ACHN (cell line): ENCODE results near the gene TMEM156.

Experiments used
- DNase-seq: peaks from one replicate; pipeline ENCODE4 v3.0.0-alpha.2; 2015
- in situ Hi-C: cut with HindIII; loops from 2 replicates; pipeline ENCODE4 v1.10.0; 2017; ENCODE audit warnings: low sequenced_read_pairs, low pct_ligation_motif_present, low pct_unique_long_range_greater_than_20kb

Gene TMEM156, protein sequence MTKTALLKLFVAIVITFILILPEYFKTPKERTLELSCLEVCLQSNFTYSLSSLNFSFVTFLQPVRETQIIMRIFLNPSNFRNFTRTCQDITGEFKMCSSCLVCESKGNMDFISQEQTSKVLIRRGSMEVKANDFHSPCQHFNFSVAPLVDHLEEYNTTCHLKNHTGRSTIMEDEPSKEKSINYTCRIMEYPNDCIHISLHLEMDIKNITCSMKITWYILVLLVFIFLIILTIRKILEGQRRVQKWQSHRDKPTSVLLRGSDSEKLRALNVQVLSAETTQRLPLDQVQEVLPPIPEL

DNA sequence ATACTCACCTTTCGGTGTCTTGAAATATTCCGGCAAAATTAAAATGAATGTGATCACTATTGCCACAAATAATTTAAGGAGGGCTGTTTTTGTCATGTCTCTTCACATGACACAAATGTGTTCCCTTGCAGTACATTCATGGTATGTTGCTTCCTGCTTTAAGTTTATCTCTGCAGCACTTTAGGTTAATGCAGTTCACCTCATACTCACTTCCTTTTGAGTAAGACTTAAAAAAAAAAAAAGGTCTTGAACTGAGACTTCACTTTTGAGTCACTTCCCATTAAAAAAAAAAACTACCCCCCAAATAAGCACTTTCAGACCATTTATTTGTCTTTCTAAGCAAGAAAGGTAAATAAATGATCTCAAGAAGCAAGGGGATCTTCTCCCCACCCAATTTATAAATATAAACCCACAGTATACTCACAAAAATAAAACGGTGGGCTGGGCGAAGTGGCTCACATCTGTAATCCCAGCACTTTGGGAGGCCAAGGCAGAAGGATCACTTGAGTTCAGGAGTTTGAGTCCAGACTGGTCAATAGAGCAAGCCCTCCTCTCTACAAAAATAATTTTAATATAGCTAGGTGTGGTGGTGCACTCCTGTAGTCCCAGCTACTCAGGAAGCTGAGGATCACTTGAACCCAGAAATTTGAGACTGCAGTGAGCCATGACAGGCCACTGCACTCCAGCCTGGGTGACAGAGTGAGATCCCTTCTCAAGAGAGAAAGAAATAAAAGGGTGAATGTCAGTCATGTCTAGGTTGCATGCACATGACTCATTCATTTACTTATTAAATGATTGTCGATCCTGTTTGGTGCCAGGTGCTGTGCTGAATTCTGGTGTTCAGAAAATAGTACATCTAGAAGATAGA is at the start of gene TMEM156:
Gene TMEM156 (minus strand): TSS at position 192 of the 868 bp plus-strand sequence. CDS start 96 bp downstream, at position 96.
- in situ Hi-C loops, result no loop called here
- peak; percentile 44 for DNase-seq

DNA sequence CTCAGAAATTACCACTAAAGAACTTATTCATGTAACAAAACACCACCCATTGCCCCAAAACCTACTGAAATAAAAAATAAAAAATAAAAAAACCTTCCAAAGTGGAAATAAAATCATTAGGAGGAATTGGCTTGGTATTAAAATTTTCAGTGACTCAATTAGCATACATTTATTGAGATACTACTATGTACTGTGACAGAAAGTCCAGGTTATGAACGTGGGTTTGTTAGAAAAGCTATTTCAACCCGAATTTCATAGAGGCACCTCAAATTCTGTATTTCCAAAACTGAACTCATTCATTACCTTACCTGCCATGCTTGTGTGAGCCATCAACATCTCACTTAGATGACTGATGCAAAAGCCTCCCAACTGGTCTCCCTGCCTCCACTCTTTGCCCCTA is 46.6 kb upstream of the TMEM156 start:
- no peak for DNase-seq
- in situ Hi-C loops, result no loop called here

DNA sequence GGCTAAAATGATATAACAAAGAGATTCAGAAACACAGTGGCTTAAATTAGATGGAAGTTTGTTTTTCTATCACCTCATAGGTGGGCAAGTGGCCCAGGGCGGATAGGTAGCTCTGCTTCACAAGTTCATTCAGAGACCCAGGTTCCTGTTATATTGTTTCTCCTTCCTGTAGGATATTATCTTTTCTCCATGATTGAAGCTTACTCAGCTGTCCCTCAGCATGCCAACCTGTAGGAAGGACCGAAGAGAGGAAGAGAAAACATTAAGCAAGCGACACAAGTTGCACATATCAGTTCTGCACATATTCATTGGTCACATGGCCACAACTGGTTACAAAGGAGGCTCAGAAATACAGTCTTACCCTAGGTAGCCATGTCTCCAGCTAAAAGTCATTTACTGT is 36.7 kb upstream of the TMEM156 start:
- in situ Hi-C loops, result no loop called here
- no peak for DNase-seq

DNA sequence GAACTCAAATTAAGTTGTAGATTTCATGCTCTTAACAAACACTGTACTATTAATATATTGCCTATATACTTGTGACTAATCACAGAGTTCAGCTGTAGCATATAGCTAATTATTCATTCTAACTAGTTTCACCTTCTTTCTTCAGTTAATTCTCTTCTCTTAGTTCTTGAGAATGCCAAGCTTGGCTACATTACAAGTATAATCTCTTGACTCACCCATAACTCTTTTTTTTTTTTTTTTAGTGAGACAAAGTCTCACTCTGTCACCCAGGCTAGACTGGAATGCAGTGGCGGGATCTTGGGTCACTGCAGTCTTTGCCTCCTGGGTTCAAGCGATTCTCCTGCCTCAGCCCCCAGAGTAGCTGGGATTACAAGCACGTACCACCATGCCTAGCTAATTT is 35.2 kb upstream of the TMEM156 start:
- in situ Hi-C loops, result no loop called here
- no peak for DNase-seq

DNA sequence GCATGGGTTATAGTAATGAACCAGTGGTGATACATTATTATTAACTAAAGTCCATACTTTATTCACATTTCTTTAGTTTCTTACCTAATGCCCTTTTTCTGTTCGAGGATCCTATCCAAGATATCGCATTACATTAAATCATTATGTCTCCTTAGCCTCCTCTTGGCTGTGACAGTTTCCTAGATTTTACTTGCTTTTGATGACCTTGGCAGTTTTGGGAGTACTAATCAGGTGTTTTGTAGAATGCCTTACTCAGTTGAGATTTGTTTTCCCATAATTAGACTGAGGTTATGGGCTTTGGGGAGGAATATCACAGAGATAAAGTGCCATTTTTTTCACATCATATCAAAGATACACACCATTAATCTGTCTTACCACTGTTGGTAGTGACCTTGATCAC is 34.8 kb upstream of the TMEM156 start:
- in situ Hi-C loops, result no loop called here

DNA sequence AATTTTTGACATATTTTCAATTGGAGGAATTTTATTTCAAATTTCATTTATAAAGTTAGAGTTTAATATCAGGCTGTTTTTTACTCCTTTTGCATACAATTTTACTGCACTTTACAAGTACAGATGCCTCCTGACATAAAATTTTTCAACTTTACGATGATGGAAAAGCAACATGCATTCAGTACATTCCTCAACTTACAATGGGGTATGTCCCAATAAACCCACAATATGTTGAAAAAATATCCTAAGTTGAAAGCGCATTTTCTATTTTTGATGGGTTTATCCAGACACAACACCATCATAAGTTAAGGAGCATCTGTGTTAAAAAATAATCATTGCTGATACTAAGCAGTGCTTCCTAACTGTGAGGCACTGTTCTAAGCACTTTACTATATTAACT is 34.2 kb upstream of the TMEM156 start:
- DNase-seq, result no peak
- in situ Hi-C loops, result no loop called here

More for the DNA sequence above, 34.8 kb upstream of the TMEM156 start:
- no peak for DNase-seq

DNA sequence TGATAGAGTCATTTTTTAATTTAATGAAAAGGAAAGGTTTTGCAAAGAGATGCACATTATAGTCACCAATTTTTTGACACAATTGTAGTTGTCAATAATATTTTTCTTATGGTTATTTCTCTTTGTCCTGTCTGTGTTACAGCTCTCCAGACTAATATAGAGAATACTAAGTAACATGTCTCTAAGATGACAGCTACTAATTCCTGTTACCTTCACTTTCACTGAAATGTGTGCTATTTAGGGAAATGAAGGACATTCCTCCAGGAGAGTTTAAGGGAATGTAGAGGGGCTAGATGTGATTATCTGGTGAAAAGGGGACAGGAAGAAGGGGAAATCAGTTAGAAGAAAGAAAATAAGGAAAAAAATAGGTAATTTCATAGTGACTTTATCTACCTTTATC is 31.2 kb upstream of the TMEM156 start:
- in situ Hi-C loops, result no loop called here
- no peak for DNase-seq

DNA sequence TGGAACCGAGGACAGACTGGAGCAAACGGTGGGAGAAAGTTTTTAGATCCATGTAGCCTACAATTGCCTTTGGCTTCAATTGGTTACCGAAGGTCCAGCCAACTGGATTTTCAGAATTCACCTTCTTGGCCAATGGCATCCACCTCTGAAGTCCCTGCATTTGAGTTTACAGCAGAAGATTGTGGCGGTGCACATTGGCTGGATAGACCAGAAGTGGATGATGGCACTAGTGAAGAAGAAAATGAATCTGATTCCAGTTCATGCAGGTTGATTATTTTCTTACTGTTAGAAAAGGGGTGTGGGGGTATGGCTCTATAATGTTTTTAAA is 30.5 kb upstream of the TMEM156 start:
- DNase-seq, result no peak
- in situ Hi-C loops, result no loop called here

DNA sequence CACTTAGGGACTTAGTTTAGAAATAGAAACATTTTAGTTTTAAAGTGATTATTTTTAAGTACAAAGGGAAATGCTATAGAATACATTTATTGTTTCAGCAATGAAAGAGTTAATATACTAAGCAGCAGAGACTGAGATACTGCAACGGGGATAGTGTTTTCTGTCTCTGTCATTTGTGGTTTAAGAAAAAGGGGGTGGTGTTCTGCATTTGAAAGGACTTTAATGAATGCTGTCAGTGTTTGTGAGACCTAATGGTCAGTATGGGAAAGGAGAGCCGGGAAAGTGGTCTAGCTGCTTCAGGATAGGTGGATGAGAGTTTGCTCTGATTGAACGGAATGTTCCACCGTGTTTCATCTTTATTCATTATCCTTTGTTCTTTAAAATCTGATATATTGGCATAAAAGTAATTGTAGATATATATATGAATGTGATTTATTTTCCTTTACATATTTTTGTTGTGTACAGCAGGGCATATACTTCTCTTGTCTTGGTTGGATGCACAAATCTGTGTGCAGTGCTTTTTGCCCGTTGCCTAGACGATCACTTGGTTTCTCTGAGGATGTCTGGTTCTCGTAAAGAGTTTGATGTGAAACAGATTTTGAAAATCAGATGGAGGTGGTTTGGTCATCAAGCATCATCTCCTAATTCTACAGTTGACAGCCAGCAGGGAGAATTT is 30.0 kb upstream of the TMEM156 start, which contains the start of gene KLHL5:
Gene KLHL5 (plus strand): TSS at position 139 of the 676 bp plus-strand sequence. CDS start 421 bp downstream, at position 560.
- no peak for DNase-seq
- in situ Hi-C loops, result no loop called here

DNA sequence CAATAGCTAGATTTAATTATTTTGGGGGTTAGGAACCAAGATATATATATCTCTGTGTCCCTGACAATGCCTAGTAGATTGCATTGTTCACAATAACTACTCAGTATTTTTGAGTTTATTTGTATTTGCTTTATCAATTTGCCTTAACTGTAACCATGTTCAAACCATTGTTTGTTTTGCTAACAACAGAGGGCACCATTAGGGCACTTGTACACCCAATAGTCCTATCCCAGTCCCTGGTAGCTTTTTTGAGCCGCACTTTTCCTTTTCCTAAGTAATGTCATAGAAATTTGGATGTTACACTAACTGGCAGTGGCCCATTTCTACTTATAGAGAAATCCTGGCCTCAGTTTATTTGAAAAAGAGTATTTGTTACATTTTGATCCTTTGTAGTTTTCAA is 29.2 kb upstream of the TMEM156 start:
- no peak for DNase-seq
- in situ Hi-C loops, result no loop called here

DNA sequence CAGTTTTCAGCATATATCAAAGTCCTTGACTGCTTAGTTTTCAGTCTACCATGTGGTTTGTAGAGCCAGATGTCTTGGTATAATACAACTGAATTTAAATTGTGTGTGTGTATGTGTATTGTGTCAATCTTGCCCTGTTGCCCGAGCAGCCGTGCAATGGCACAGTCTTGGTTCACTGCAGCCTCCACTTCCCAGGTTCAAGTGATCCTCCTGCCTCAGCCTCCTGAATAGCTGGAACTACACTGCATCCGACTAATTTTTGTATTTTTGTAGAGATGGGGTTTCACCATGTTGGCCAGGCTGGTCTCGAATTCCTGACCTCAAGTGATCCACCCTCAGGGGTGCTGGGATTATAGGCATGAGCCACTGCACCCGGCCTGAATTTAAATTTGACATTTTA is 23.8 kb upstream of the TMEM156 start:
- DNase-seq, result no peak
- in situ Hi-C loops, result no loop called here

DNA sequence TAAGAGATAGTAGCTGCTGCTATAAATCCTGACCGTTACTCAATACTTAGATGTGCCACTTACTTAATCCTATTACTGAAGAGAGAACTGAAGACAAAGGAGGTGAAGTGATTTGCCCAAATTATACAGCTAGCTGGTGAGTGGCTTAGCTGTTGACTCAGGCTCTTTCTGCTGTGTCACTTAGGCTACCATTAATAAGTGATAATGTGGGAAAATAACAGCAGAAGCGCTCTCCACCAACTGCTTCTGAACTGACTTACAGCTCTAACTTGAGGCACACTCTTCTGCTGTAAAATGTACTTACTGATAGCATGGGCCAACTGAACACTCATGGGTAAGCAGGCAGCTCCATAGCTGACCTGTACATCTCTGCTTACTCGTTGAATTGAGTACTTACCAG is 22.3 kb upstream of the TMEM156 start:
- DNase-seq, result no peak
- in situ Hi-C loops, result no loop called here

DNA sequence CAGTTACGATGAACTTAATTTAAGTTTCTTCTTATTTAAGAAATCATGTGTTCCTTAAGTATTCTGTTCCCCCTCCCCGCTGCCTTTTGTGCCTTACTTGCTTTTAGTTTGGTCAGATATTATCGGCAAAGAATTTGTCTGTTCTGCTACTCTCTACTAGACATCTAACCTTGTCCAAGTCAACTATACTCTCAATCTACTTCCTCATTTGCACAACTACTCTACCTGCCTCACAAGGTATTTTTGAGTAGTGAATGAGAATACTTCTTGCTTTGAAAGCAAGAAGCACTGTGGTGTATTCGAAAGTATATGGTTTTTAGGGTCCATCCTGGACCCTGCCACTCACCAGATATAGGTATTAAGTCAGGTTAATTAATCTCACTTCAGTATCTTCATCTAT is 21.8 kb upstream of the TMEM156 start:
- DNase-seq, result no peak
- in situ Hi-C loops, result no loop called here

DNA sequence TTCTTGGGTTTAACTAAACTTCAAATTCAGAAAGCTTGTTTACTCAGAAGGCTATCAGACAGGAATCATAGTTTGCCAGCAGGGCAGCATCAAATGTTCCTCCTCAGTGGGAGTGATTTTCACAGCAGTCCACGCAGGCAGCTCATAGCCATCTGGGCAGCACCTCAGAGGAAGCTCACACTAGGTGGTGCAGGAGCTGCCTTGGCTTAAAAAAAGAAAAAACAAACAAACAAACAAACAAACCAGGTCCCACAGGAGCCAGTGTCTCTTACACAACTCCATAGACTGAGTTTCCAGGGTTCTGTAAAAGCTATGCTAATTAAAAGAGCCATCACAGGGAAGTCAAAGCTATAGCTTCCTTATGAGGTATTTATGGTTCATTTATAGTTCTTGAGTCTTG is 19.3 kb upstream of the TMEM156 start:
- in situ Hi-C loops, result no loop called here

DNA sequence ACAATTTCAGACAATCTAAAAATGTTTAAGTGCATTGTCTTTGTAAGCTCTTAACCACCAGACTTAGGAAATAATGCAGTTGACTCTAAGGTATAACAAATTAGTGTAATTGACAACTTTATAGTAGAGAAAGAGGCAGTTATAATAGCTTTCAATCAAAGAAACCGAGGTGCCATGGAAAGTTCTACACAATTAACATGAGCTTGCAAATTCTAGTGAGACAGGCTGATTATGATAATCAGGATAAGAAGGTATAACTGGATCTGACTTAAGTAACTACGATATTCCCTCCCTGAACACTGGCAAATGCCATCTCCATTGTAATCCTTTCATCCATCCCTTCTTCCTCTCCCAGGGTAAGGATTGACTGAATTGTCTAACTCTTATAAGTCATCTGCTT is 18.4 kb upstream of the TMEM156 start:
- in situ Hi-C loops, result no loop called here
- no peak for DNase-seq

More for the DNA sequence above, 19.3 kb upstream of the TMEM156 start:
- no peak for DNase-seq

DNA sequence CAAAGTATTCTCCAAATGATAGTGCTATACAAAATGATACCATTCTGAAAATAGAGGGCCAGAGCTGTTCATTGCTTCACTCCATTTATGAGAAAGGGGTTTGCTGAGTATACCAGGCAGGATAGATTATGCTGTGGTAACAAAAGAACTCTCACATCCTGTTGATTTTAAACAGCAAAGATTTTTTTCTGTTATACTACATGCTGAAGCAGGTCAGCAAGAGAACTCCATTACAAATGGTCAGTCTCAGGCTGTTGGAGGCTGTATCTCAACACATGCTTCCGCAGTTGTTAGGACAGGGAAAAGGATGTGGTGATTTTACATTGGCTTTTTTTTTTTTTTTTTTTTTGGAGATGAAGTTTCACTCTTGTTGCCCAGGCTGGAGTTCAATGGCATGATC is 16.1 kb upstream of the TMEM156 start:
- no peak for DNase-seq
- in situ Hi-C loops, result no loop called here

DNA sequence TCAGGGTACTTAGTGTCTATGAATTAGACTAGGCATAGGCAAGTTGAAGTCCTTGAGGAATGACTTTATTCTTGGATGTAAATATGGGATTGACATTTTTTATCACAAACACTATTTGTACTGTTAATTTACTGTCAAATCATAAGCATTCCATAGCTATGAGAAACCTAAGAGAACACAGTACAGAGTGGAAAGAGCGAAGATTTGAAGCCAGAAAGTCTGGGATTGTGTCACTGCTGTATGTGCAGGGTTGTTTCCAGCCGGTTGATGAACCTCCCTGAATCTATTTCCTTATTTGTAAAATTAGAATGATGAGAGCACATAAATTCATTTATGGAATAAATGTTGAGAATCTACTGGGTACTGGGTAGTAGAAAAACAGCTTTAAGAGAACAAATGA is 15.5 kb upstream of the TMEM156 start:
- in situ Hi-C loops, result no loop called here

DNA sequence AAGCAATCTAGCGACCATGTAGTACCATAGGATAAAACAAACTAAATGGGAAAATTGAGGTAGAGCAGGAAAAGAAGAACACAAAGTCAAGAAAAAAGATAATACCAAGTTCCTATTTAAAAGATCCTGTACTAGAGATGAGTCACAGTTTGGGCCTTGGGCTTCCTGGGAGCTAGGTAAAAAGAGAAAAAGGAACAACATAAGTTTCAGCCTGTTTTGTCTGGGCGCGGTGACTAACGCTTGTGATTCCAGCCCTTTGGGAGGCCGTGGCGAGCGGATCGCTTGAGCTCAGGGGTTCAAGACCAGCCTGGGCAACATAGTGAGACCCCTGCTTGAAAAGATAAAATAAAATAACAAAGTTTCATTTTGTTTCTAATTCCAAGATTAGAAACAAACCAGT is 14.0 kb upstream of the TMEM156 start:
- peak; percentile 6 for DNase-seq
- in situ Hi-C loops, result no loop called here

More for the DNA sequence above, 15.5 kb upstream of the TMEM156 start:
- DNase-seq, result no peak

DNA sequence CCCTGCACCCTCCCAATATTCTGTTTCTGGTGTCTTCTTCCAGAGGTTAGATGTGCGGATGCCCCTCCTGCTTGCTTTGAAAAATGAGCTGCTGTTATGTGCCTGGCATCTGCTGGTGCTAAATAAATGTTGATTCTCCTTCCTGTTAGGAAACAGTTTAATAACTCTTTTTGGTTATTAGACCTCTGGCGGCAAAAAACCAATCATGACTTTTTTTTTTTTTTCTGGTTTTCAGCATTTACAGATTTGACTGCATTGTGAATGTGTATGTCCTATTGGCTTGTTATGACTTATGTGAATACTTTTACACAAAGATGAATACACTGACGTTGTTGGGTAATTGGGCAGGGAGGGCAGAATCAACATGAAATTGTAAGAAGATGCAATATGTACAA is 13.6 kb upstream of the TMEM156 start:
- no peak for DNase-seq
- in situ Hi-C loops, result no loop called here
